SK-N-SH treated with all-trans-retinoic acid at 6 μM for 48 hours (cell line): ENCODE measurements around the gene ARL14.

ENCODE experiments used
- ATAC-seq: fragments of 200-7000 bp; cut with Tn5 transposase; 3 replicates; pipeline ENCODE4 v1.9.1; 2020; ENCODE audit warnings: mild to moderate bottlenecking, moderate library complexity
- ARNTL ChIP-seq: fragments of 450-650 bp; formaldehyde crosslinking; IDR thresholded peaks from 2 replicates; pipeline ENCODE4 v1.5.0; 2020; ENCODE audit warnings: low read depth, mild to moderate bottlenecking, moderate library complexity, borderline replicate concordance
- BACH2 ChIP-seq: fragments of 250-450 bp; sonication (Bioruptor Pico); IDR thresholded peaks from 2 replicates; pipeline ENCODE4 v1.9.0; 2021; ENCODE audit warnings: mild to moderate bottlenecking, borderline replicate concordance
- CREB5 ChIP-seq: fragments of 250-450 bp; sonication (Bioruptor Pico); IDR thresholded peaks from 2 replicates; pipeline ENCODE4 v1.5.1; 2020; ENCODE audit warnings: low read depth, mild to moderate bottlenecking, moderate library complexity
- CSDC2 ChIP-seq: fragments of 250-450 bp; sonication (Bioruptor Pico); IDR thresholded peaks from 2 replicates; pipeline ENCODE4 v1.5.0; 2020; ENCODE audit warnings: mild to moderate bottlenecking, moderate library complexity
- ESRRG ChIP-seq: fragments of 250-450 bp; sonication (Bioruptor Pico); IDR thresholded peaks from 2 replicates; pipeline ENCODE4 v1.6.1; 2021; ENCODE audit warnings: mild to moderate bottlenecking
- GLIS3 ChIP-seq: fragments of 250-450 bp; sonication (Bioruptor Pico); IDR thresholded peaks from 2 replicates; pipeline ENCODE4 v1.5.0; 2020; ENCODE audit warnings: mild to moderate bottlenecking, moderate library complexity
- PATZ1 ChIP-seq: fragments of 250-450 bp; sonication (Bioruptor Pico); IDR thresholded peaks from 2 replicates; pipeline ENCODE4 v1.8.0; 2020; ENCODE audit warnings: mild to moderate bottlenecking, moderate library complexity, borderline replicate concordance
- PPARA ChIP-seq: fragments of 250-450 bp; sonication (Bioruptor Pico); IDR thresholded peaks from 2 replicates; pipeline ENCODE4 v1.5.0; 2020; ENCODE audit warnings: mild to moderate bottlenecking, borderline replicate concordance
- RARB ChIP-seq: fragments of 250-450 bp; sonication (Bioruptor Pico); IDR thresholded peaks from 2 replicates; pipeline ENCODE4 v1.8.0; 2021; ENCODE audit warnings: mild to moderate bottlenecking, moderate library complexity
- SNAI2 ChIP-seq: fragments of 250-450 bp; sonication (Bioruptor Pico); IDR thresholded peaks from 2 replicates; pipeline ENCODE4 v1.5.0; 2020; ENCODE audit warnings: mild to moderate bottlenecking, moderate library complexity
- TCF4 ChIP-seq: fragments of 250-450 bp; sonication (Bioruptor Pico); IDR thresholded peaks from 2 replicates; pipeline ENCODE4 v1.8.0; 2021; ENCODE audit warnings: mild to moderate bottlenecking, moderate library complexity, borderline replicate concordance
- TOX ChIP-seq: fragments of 250-450 bp; sonication (Bioruptor Pico); IDR thresholded peaks from 2 replicates; pipeline ENCODE4 v1.8.0; 2021; ENCODE audit warnings: mild to moderate bottlenecking, moderate library complexity, borderline replicate concordance
- TSHZ2 ChIP-seq: fragments of 250-450 bp; sonication (Bioruptor Pico); IDR thresholded peaks from 2 replicates; pipeline ENCODE4 v1.5.0; 2020; ENCODE audit warnings: mild to moderate bottlenecking, moderate library complexity
- ZC3H10 ChIP-seq: fragments of 250-450 bp; sonication (Bioruptor Pico); IDR thresholded peaks from 2 replicates; pipeline ENCODE4 v1.5.1; 2021; ENCODE audit warnings: mild to moderate bottlenecking, moderate library complexity
- ZFP3 ChIP-seq: fragments of 250-450 bp; sonication (Bioruptor Pico); IDR thresholded peaks from 2 replicates; pipeline ENCODE4 v1.5.0; 2020; ENCODE audit warnings: mild to moderate bottlenecking, moderate library complexity
- ZFP30 ChIP-seq: fragments of 450-650 bp; formaldehyde crosslinking; IDR thresholded peaks from 2 replicates; pipeline ENCODE4 v1.5.0; 2022; ENCODE audit warnings: mild to moderate bottlenecking, moderate library complexity
- ZNF565 ChIP-seq: fragments of 450-650 bp; formaldehyde crosslinking; conservative IDR thresholded peaks from 2 replicates; pipeline ENCODE4 v1.5.0; 2020; ENCODE audit warnings: low read depth, mild to moderate bottlenecking, moderate library complexity
- ZNF70 ChIP-seq: fragments of 450-650 bp; formaldehyde crosslinking; IDR thresholded peaks from 2 replicates; pipeline ENCODE4 v1.5.0; 2020; ENCODE audit warnings: mild to moderate bottlenecking, moderate library complexity
- ZNF8 ChIP-seq: fragments of 450-650 bp; formaldehyde crosslinking; IDR thresholded peaks from 2 replicates; pipeline ENCODE4 v1.5.0; 2020; ENCODE audit warnings: mild to moderate bottlenecking, moderate library complexity
- TF ChIP-seq, protein P1 (sequence below): fragments of 250-450 bp; sonication (Bioruptor Pico); IDR thresholded peaks from 2 replicates; pipeline ENCODE4 v1.5.1; 2021; ENCODE audit warnings: mild to moderate bottlenecking, moderate library complexity

Gene ARL14

DNA sequence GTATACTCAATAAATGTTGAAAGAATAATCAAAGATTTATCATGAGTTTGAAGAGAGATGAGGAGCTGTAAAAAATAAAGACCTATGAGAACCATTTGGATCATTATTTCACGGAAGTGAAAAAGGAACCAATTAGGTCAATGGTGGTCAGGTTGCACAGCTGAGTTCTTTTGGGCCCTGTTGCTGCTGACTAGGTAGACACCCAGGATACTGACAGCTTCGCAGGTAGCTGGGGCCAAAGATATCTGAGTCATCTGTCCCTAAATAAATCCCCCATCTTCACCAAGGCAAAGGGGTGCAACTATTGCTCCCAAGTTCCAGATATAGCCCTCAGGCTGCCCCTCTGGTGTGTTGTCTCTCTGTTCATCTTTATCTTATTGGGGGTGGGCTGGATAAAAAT lies 5.0 kb upstream of the ARL14 start (continued):
- TF ChIP-seq CSDC2 (CRISPR knock-in tag) (no peak), TOX (CRISPR knock-in tag) (no peak)

DNA sequence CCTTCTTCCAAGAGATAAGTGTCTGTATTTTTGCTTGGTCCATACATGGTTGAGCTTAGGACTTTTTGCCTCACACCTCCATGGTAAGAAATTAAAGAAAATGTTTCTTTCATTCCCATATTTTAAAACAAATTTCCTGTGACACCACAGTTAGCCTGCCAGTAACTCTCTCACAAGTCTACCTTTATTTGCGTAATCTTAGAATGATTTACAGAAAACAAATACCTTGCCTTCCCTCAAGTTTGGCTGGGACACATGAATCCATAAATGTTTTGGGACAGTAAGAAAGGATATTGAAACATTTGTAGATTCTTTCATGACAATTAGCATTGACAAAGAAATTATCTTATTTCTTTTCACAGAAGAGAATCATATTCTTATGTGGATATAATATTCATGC lies 3.8 kb upstream of the ARL14 start:
- ATAC-seq = no peak

GRCh38 chr3:160675566-160676124 lies 1.3 kb upstream of the ARL14 start:
- ATAC-seq = no peak
- TF ChIP-seq BACH2 (CRISPR knock-in tag) = no peak
- TF ChIP-seq CREB5 = no peak
- TF ChIP-seq PATZ1 (CRISPR knock-in tag) = no peak
- TF ChIP-seq TCF4 (CRISPR knock-in tag) = no peak
- no peak for TF ChIP-seq ZFP3 (CRISPR knock-in tag)
- no peak for TF ChIP-seq CSDC2 (CRISPR knock-in tag)
- no peak for TF ChIP-seq GLIS3 (CRISPR knock-in tag)
- no peak for TF ChIP-seq ESRRG (CRISPR knock-in tag)
- TF ChIP-seq, protein P1, sequence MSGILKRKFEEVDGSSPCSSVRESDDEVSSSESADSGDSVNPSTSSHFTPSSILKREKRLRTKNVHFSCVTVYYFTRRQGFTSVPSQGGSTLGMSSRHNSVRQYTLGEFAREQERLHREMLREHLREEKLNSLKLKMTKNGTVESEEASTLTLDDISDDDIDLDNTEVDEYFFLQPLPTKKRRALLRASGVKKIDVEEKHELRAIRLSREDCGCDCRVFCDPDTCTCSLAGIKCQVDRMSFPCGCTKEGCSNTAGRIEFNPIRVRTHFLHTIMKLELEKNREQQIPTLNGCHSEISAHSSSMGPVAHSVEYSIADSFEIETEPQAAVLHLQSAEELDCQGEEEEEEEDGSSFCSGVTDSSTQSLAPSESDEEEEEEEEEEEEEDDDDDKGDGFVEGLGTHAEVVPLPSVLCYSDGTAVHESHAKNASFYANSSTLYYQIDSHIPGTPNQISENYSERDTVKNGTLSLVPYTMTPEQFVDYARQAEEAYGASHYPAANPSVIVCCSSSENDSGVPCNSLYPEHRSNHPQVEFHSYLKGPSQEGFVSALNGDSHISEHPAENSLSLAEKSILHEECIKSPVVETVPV (CRISPR knock-in tag) = no peak
- TF ChIP-seq TSHZ2 (CRISPR knock-in tag) = no peak
- TF ChIP-seq ZC3H10 (CRISPR knock-in tag) = no peak
- TF ChIP-seq ZFP30 = no peak
- no peak for TF ChIP-seq ZNF8 (CRISPR knock-in tag)
- no peak for TF ChIP-seq PPARA
- TF ChIP-seq ARNTL (CRISPR knock-in tag) = no peak
- TF ChIP-seq ZNF70 (CRISPR knock-in tag) = no peak

More for the DNA sequence above, 3.8 kb upstream of the ARL14 start:
- TF ChIP-seq ESRRG (CRISPR knock-in tag) = no peak
- TF ChIP-seq CSDC2 (CRISPR knock-in tag) = no peak
- TF ChIP-seq ZNF565 (CRISPR knock-in tag) = no peak
- TF ChIP-seq TSHZ2 (CRISPR knock-in tag) = no peak
- no peak for TF ChIP-seq PATZ1 (CRISPR knock-in tag)
- TF ChIP-seq SNAI2 (CRISPR knock-in tag) = no peak
- no peak for TF ChIP-seq ZNF8 (CRISPR knock-in tag)
- no peak for TF ChIP-seq ZFP3 (CRISPR knock-in tag)
- no peak for TF ChIP-seq TOX (CRISPR knock-in tag)
- no peak for TF ChIP-seq RARB (CRISPR knock-in tag)
- TF ChIP-seq ZC3H10 (CRISPR knock-in tag) = no peak
- no peak for TF ChIP-seq ZFP30
- TF ChIP-seq PPARA = no peak
